WTC11 (cell line): ENCODE results near the gene GCNT4. TPM values are rescaled to one million over a fixed set of nuclear protein-coding genes. Genes with fewer than 3 reads are reported as not detected.

ENCODE experiments used
- ATAC-seq: fragments of 200-7000 bp; cut with Tn5 transposase; 2 replicates; pipeline ENCODE4 v1.10.0; 2021; ENCODE audit warnings: mild to moderate bottlenecking, moderate library complexity
- CTCF ChIA-PET: fragments of 300-600 bp; sonication (Branson Sonifier 250); formaldehyde crosslinking; loops from one replicate; lab custom pipeline; 2021; ENCODE audit warnings: antibody characterized with exemption; lab: Charles Lee
- POLR2A ChIA-PET: fragments of 350-600 bp; sonication (Branson Sonifier 250); formaldehyde crosslinking; loops from one replicate; lab custom pipeline; 2021; ENCODE audit warnings: antibody characterized with exemption; lab: Charles Lee
- DNase-seq: peaks from one replicate; pipeline ENCODE4 v3.0.0; 2021; ENCODE audit warnings: low spot score
- H3K27ac Mint-ChIP-seq: 2 replicates; pipeline ENCODE4 v1.8.0; 2021; ENCODE audit warnings: mixed read lengths
- H3K27me3 Mint-ChIP-seq: 2 replicates; pipeline ENCODE4 v1.8.0; 2021; ENCODE audit warnings: low read depth, mild to moderate bottlenecking, moderate library complexity, mixed read lengths
- H3K36me3 Mint-ChIP-seq: 2 replicates; pipeline ENCODE4 v1.8.0; 2021; ENCODE audit warnings: mixed read lengths
- H3K4me1 Mint-ChIP-seq: 2 replicates; pipeline ENCODE4 v1.8.0; 2022; ENCODE audit warnings: mixed read lengths
- H3K4me3 Mint-ChIP-seq: 2 replicates; pipeline ENCODE4 v1.8.0; 2021; ENCODE audit warnings: mild to moderate bottlenecking, moderate library complexity, mixed read lengths
- H3K9me3 Mint-ChIP-seq: 2 replicates; pipeline ENCODE4 v1.8.0; 2021; ENCODE audit warnings: mixed read lengths
- AFF4 ChIP-seq: sonication (generic); formaldehyde crosslinking; IDR thresholded peaks from 2 replicates; pipeline ENCODE4 v1.8.1; 2023; ENCODE audit warnings: mild to moderate bottlenecking, missing genetic modification reagents, borderline replicate concordance
- CDX4 ChIP-seq: fragments of 250-450 bp; sonication (Bioruptor Pico); IDR thresholded peaks from 2 replicates; pipeline ENCODE4 v1.9.0; 2021; ENCODE audit warnings: moderate library complexity, mild to moderate bottlenecking, inconsistent platforms, borderline replicate concordance
- CREB1 ChIP-seq: sonication (generic); formaldehyde crosslinking; IDR thresholded peaks from 2 replicates; pipeline ENCODE4 v1.8.0; 2023; ENCODE audit warnings: mild to moderate bottlenecking, missing genetic modification reagents
- FOXK1 ChIP-seq: sonication (generic); formaldehyde crosslinking; IDR thresholded peaks from 2 replicates; pipeline ENCODE4 v1.8.0; 2022; ENCODE audit warnings: mild to moderate bottlenecking, moderate library complexity, missing genetic modification reagents
- GABPB1 ChIP-seq: sonication (generic); formaldehyde crosslinking; IDR thresholded peaks from 2 replicates; pipeline ENCODE4 v1.8.1; 2023; ENCODE audit warnings: mild to moderate bottlenecking, missing genetic modification reagents
- IRF2 ChIP-seq: sonication (generic); formaldehyde crosslinking; IDR thresholded peaks from 2 replicates; pipeline ENCODE4 v1.8.0; 2022; ENCODE audit warnings: low read depth, missing genetic modification reagents, borderline replicate concordance
- KAT7 ChIP-seq: sonication (generic); formaldehyde crosslinking; IDR thresholded peaks from 2 replicates; pipeline ENCODE4 v1.8.1; 2023; ENCODE audit warnings: missing genetic modification reagents, mild to moderate bottlenecking, borderline replicate concordance
- PRRX2 ChIP-seq: fragments of 250-450 bp; sonication (Bioruptor Pico); IDR thresholded peaks from 2 replicates; pipeline ENCODE4 v1.8.0; 2021; ENCODE audit warnings: mild to moderate bottlenecking
- TEAD4 ChIP-seq: sonication (generic); formaldehyde crosslinking; IDR thresholded peaks from 2 replicates; pipeline ENCODE4 v1.8.0; 2022; ENCODE audit warnings: mild to moderate bottlenecking, missing genetic modification reagents
- total RNA-seq: library from RNA; stranded (reverse); gene quantifications from 3 replicates; pipeline ENCODE4 v1.2.3, GENCODE V29; 2021
- TF ChIP-seq, protein P1 (sequence below): sonication (generic); formaldehyde crosslinking; IDR thresholded peaks from 2 replicates; pipeline ENCODE4 v1.8.0; 2023; ENCODE audit warnings: missing genetic modification reagents, mild to moderate bottlenecking, borderline replicate concordance
- TF ChIP-seq, protein P2 (sequence below): fragments of 250-450 bp; sonication (Bioruptor Pico); IDR thresholded peaks from 2 replicates; pipeline ENCODE4 v1.9.0; 2021; ENCODE audit warnings: mild to moderate bottlenecking

Gene GCNT4
- total RNA-seq, 1 experiment from 2014 or later = 1.8 TPM

DNA sequence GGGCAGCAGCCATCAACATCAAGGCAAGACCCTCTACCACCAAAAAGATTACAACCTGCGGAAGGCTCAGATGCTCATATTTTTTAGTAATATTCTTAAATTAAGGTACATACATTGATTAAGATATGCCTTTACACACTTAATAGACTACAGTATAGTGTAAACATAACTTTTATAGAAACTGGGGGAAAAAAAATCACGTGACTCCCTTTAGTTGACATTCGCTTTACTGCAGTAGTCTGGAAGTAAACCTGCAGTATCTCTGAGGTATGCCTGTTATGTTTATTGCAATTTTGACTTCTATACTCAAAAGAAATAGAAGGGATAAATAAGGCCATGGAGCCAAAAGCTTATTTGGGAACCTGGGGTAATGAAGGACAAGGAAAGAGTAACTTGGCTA lies 15.1 kb upstream of the GCNT4 start (continued):
- TF ChIP-seq TEAD4 (CRISPR knock-in tag) (no peak), CDX4 (CRISPR knock-in tag) (no peak), GABPB1 (CRISPR knock-in tag) (no peak)
- TF ChIP-seq, all 79 proteins: peak for 0

GRCh38 chr5:75062925-75063531 lies 10.7 kb upstream of the GCNT4 start:
- Mint-ChIP-seq H3K27ac (no peak overlapping the region), H3K36me3 (no peaks in the 10 kb centered on the region), H3K9me3 (no peaks in the 10 kb centered on the region), H3K27me3 (no peaks in the 10 kb centered on the region), H3K4me3 (no peak overlapping the region)
- CTCF ChIA-PET = no interaction called here
- POLR2A ChIA-PET = no interaction called here
- DNase-seq = no peak
- TF ChIP-seq FOXK1 (CRISPR knock-in tag) = no peak
- TF ChIP-seq, protein P1, sequence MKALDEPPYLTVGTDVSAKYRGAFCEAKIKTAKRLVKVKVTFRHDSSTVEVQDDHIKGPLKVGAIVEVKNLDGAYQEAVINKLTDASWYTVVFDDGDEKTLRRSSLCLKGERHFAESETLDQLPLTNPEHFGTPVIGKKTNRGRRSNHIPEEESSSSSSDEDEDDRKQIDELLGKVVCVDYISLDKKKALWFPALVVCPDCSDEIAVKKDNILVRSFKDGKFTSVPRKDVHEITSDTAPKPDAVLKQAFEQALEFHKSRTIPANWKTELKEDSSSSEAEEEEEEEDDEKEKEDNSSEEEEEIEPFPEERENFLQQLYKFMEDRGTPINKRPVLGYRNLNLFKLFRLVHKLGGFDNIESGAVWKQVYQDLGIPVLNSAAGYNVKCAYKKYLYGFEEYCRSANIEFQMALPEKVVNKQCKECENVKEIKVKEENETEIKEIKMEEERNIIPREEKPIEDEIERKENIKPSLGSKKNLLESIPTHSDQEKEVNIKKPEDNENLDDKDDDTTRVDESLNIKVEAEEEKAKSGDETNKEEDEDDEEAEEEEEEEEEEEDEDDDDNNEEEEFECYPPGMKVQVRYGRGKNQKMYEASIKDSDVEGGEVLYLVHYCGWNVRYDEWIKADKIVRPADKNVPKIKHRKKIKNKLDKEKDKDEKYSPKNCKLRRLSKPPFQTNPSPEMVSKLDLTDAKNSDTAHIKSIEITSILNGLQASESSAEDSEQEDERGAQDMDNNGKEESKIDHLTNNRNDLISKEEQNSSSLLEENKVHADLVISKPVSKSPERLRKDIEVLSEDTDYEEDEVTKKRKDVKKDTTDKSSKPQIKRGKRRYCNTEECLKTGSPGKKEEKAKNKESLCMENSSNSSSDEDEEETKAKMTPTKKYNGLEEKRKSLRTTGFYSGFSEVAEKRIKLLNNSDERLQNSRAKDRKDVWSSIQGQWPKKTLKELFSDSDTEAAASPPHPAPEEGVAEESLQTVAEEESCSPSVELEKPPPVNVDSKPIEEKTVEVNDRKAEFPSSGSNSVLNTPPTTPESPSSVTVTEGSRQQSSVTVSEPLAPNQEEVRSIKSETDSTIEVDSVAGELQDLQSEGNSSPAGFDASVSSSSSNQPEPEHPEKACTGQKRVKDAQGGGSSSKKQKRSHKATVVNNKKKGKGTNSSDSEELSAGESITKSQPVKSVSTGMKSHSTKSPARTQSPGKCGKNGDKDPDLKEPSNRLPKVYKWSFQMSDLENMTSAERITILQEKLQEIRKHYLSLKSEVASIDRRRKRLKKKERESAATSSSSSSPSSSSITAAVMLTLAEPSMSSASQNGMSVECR (CRISPR knock-in tag) = no peak
- TF ChIP-seq CREB1 = no peak
- TF ChIP-seq KAT7 = no peak
- no peak for TF ChIP-seq PRRX2 (CRISPR knock-in tag)
- TF ChIP-seq, protein P2, sequence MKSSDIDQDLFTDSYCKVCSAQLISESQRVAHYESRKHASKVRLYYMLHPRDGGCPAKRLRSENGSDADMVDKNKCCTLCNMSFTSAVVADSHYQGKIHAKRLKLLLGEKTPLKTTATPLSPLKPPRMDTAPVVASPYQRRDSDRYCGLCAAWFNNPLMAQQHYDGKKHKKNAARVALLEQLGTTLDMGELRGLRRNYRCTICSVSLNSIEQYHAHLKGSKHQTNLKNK = no peak
- TF ChIP-seq AFF4 (CRISPR knock-in tag) = no peak
- TF ChIP-seq, all 79 proteins: peak for 0
- no peaks in the 10 kb centered on the region for H3K4me1 Mint-ChIP-seq
- ATAC-seq = no peak

- H3K27ac Mint-ChIP-seq = no peak overlapping the region
- no peak for ATAC-seq
These were observed 7.7 kb upstream of the GCNT4 start for GRCh38 chr5:75059912-75060545.

More at GRCh38 chr5:75059912-75060545, 7.7 kb upstream of the GCNT4 start:
- H3K36me3 Mint-ChIP-seq = no peaks in the 10 kb centered on the region
- no peaks in the 10 kb centered on the region for H3K9me3 Mint-ChIP-seq
- no peak for TF ChIP-seq GABPB1 (CRISPR knock-in tag)
- TF ChIP-seq IRF2 = no peak
- peaks cover 6% of the 10 kb centered on the region; the same call in 1 of the 2 replicates for H3K27me3 Mint-ChIP-seq
- CTCF ChIA-PET = interaction anchor here (1.4 to 3.5 kb wide), 2 partner anchors 10 to 13 kb away, joined by 3 to 14 read pairs; no protein-coding TSS in a partner anchor
- DNase-seq = no peak
- POLR2A ChIA-PET = no interaction called here
- H3K4me1 Mint-ChIP-seq = peaks cover 22% of the 10 kb centered on the region
- no peak overlapping the region for H3K4me3 Mint-ChIP-seq
